NCI-H345 treated with DMSO at 0.1 percent for 48 hours (cell line): ENCODE data around the gene CHRNA4.

Experiments
- DNase-seq: peaks from one replicate; lab custom pipeline; 2025; ENCODE audit not compliant: unreplicated experiment; lab: John Stamatoyannopoulos, UW

The CHRNA4 gene

DNA sequence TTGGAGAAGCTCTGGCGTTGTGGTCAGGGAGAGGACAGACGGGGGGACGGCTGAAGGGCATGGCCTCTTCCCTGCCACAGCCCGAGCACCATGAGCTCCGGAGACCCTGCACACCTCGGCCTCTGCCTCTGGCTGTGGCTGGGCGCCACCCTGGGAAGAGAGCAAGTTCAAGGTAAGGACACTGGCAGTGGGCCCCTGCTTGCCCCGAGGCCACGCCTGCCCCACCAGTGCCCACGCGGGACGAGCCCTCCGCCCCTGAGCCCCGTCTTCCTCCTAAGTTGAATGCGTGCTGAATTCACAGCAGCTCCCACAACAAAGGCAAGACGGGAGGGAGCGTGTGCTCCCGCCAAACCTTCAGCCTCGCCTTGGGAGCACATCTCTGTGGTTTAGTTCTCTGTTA lies 66.1 kb downstream of the CHRNA4 start:
- no peak for DNase-seq

DNA sequence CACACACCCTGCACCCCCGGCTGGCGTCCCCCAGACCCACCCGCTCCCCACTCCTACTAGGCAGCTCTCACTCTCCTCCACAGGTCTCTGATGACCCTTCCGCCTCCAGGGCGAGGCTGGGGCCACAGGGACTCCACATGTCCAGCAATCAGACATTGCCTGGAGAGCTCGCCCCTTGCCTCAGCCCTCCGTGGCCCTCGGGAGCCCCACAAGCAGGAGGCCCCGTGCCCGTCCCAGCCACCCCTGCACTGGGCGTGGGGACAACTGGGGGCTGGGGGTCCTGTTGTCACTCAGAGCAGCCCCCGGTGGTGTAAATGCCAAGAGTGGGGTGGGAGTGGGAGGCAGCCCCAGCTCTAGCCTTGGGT lies 66.6 kb downstream of the CHRNA4 start:
- DNase-seq: no peak

- DNase-seq: no peak
Observed at GRCh38 chr20:63293871-63294535, 67.1 kb downstream of the CHRNA4 start.

- no peak for DNase-seq
Observed at GRCh38 chr20:63293456-63293855, 67.7 kb downstream of the CHRNA4 start.
